Measurements from ENCODE around the gene KLHDC8A. TPM values are rescaled to one million over a fixed set of nuclear protein-coding genes. Genes with fewer than 3 reads are reported as not detected.

KLHDC8A gene
- total and polyA plus RNA-seq, 2 of the 13 experiments (the other 11 are each of a cell fraction or from before 2014, with no cell fraction given), result not detected

- TF ChIP-seq ZNF558 (CRISPR knock-in tag; IDR thresholded peaks at IDR 0.05; ENCODE audit: borderline replicate concordance) (no peak), FOXP1 (IDR thresholded peaks at IDR 0.05) (no peak), FOXP1 (CRISPR knock-in tag; IDR thresholded peaks at IDR 0.05) (no peak), GPN1 (CRISPR knock-in tag; IDR thresholded peaks at IDR 0.05; ENCODE audit: borderline replicate concordance) (no peak), GMEB2 (CRISPR knock-in tag; IDR thresholded peaks at IDR 0.05; ENCODE audit: low read depth) (no peak), ZC3H4 (CRISPR knock-in tag; IDR thresholded peaks at IDR 0.05; ENCODE audit: borderline replicate concordance) (no peak), GLI4 (CRISPR knock-in tag; IDR thresholded peaks at IDR 0.05; ENCODE audit: borderline replicate concordance) (no peak), TFDP1 (CRISPR knock-in tag; IDR thresholded peaks at IDR 0.05; ENCODE audit: borderline replicate concordance) (no peak), POGK (CRISPR knock-in tag; conservative IDR thresholded peaks at IDR 0.05) (no peak; the same call in 1 of the 2 replicates), ZNF563 (CRISPR knock-in tag; IDR thresholded peaks at IDR 0.05) (no peak), ZKSCAN5 (CRISPR knock-in tag; IDR thresholded peaks at IDR 0.05) (no peak), ZFP1 (CRISPR knock-in tag; IDR thresholded peaks at IDR 0.05) (no peak), ZBTB7B (CRISPR knock-in tag; IDR thresholded peaks at IDR 0.05) (peak; percentile 44; the same call in 1 of the 2 replicates), ARNT2 (CRISPR knock-in tag; IDR thresholded peaks at IDR 0.05; ENCODE audit: low read depth) (no peak), TERF1 (CRISPR knock-in tag; IDR thresholded peaks at IDR 0.05) (no peak), STAG1 (CRISPR knock-in tag; IDR thresholded peaks at IDR 0.05) (no peak), MXD4 (CRISPR knock-in tag; IDR thresholded peaks at IDR 0.05) (no peak), GATAD2A (CRISPR knock-in tag; IDR thresholded peaks at IDR 0.05) (peak; percentile 72), ZNF615 (CRISPR knock-in tag; IDR thresholded peaks at IDR 0.05; ENCODE audit: borderline replicate concordance) (no peak)
- TF ChIP-seq, protein P1, sequence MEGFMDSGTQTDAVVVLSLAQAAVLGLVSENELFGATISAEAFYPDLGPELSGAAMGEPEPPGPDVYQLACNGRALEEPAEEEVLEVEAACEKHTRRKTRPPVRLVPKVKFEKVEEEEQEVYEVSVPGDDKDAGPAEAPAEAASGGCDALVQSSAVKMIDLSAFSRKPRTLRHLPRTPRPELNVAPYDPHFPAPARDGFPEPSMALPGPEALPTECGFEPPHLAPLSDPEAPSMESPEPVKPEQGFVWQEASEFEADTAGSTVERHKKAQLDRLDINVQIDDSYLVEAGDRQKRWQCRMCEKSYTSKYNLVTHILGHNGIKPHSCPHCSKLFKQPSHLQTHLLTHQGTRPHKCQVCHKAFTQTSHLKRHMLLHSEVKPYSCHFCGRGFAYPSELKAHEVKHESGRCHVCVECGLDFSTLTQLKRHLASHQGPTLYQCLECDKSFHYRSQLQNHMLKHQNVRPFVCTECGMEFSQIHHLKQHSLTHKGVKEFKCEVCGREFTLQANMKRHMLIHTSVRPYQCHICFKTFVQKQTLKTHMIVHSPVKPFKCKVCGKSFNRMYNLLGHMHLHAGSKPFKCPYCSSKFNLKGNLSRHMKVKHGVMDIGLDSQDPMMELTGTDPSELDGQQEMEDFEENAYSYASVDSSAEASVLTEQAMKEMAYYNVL (CRISPR knock-in tag; IDR thresholded peaks at IDR 0.05; ENCODE audit: borderline replicate concordance), result peak; percentile 53; the same call in 1 of the 2 replicates
- TF ChIP-seq, protein P2, sequence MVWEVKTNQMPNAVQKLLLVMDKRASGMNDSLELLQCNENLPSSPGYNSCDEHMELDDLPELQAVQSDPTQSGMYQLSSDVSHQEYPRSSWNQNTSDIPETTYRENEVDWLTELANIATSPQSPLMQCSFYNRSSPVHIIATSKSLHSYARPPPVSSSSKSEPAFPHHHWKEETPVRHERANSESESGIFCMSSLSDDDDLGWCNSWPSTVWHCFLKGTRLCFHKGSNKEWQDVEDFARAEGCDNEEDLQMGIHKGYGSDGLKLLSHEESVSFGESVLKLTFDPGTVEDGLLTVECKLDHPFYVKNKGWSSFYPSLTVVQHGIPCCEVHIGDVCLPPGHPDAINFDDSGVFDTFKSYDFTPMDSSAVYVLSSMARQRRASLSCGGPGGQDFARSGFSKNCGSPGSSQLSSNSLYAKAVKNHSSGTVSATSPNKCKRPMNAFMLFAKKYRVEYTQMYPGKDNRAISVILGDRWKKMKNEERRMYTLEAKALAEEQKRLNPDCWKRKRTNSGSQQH (CRISPR knock-in tag; IDR thresholded peaks at IDR 0.05; ENCODE audit: low read depth), result no peak
Measured at GRCh38 chr1:205294175-205294917, 62.4 kb downstream of the KLHDC8A start (continued).

Data from HepG2 (cell line).